ENCODE results near the gene TFEB. TPM values are rescaled to one million over a fixed set of nuclear protein-coding genes. Genes with fewer than 3 reads are reported as not detected.

Gene TFEB
- total and polyA plus RNA-seq, 4 donors = 1.1 to 6.2 (median 3.8) TPM

DNA sequence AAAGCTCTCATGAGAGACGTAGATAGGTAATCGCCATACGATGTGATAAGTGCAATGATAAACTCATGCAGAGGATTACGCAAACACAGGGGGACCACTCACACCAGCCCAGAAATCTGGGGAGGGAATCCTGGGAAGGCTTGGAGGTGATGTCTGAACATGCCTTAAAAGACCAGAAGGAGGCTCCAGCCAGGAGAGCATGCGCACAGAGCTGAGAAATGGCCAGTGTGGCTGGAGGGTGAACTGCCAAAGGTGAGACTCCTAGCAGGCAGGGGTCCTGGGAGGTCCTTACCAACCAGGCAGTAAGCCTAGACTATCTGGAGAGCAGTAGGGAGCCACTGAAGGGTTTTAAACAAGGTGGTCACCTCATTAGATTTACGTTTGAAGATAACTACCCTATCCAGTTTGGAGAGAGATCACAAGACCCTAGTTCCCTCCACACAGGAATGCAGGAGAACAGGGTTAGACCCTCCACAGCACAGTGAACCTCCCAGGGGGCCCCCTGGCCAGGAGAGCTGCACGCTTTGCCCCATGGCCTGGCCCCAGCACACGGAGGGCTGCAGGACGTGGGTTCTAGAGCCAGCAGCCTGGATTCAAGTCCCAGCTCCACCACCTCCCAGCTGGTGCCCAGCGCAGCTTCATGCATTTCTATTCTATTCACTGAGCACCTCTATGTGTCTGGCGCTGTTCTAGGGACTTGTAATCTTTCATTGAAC lies 84.0 kb downstream of the TFEB start (continued):
- TF ChIP-seq SP1 (IDR thresholded peaks at IDR 0.05) = no peak

GRCh38 chr6:41650120-41650519 lies 85.3 kb downstream of the TFEB start:
- TF ChIP-seq GABPA (IDR thresholded peaks at IDR 0.05 in 1 of 2, conservative IDR thresholded peaks at IDR 0.05 in 1 of 2) (no peak), HNF4G (IDR thresholded peaks at IDR 0.05) (no peak), TAF1 (conservative IDR thresholded peaks at IDR 0.05) (no peak), EGR1 (IDR thresholded peaks at IDR 0.05; ENCODE audit: low read depth in 2 of 2) (no peak), YY1 (IDR thresholded peaks at IDR 0.05) (no peak), MAX (IDR thresholded peaks at IDR 0.05) (no peak), SP1 (IDR thresholded peaks at IDR 0.05) (no peak), REST (IDR thresholded peaks at IDR 0.05) (no peak), CTCF (IDR thresholded peaks at IDR 0.05; ENCODE audit: low read depth, low read length, missing input control) (no peak), FOXA1 (IDR thresholded peaks at IDR 0.05) (no peak), NR2F2 (IDR thresholded peaks at IDR 0.05) (no peak), RXRA (IDR thresholded peaks at IDR 0.05) (no peak), JUND (IDR thresholded peaks at IDR 0.05) (no peak), HNF4A (conservative IDR thresholded peaks at IDR 0.05) (no peak), FOXA2 (IDR thresholded peaks at IDR 0.05) (no peak)
- TF ChIP-seq, protein P1, sequence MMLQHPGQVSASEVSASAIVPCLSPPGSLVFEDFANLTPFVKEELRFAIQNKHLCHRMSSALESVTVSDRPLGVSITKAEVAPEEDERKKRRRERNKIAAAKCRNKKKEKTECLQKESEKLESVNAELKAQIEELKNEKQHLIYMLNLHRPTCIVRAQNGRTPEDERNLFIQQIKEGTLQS (IDR thresholded peaks at IDR 0.05) = no peak
- Histone ChIP-seq H3K36me3 (ENCODE audit: control insufficient read depth in 4 of 4, insufficient read depth in 3 of 4, low read depth in 1 of 4, low read length in 3 of 4) (no peaks in the 10 kb centered on the region), H3K9me3 (ENCODE audit: control insufficient read depth in 4 of 4, low read length in 3 of 4) (no peaks in the 10 kb centered on the region), H3K27ac (ENCODE audit: low read depth in 1 of 2, low read length in 2 of 2) (no peak overlapping the region), H3K27me3 (ENCODE audit: control insufficient read depth in 4 of 4, insufficient read depth in 4 of 4, low read length in 3 of 4) (no peaks in the 10 kb centered on the region), H3K9ac (ENCODE audit: low read depth in 1 of 2, low read length in 2 of 2) (no peak overlapping the region), H3K4me3 (ENCODE audit: low read depth in 1 of 3, low read length in 3 of 3) (no peak overlapping the region), H3K4me1 (ENCODE audit: control insufficient read depth in 4 of 4, insufficient read depth in 4 of 4, low read length in 3 of 4) (no peaks in the 10 kb centered on the region)
- 89% methylated on average over 2 of the region's 2 CpGs for WGBS
- DNase-seq (ENCODE audit: low spot score) = no peak

- no peak overlapping the region for H3K4me3 ChIP-seq (ENCODE audit: low read depth in 1 of 3, low read length in 3 of 3)
- no peaks in the 10 kb centered on the region for H3K9me3 ChIP-seq (ENCODE audit: control insufficient read depth in 4 of 4, low read length in 3 of 4)
- no peak overlapping the region for H3K27ac ChIP-seq (ENCODE audit: low read depth in 1 of 2, low read length in 2 of 2)
- no peak overlapping the region for H3K9ac ChIP-seq (ENCODE audit: low read depth in 1 of 2, low read length in 2 of 2)
- no peak for DNase-seq (ENCODE audit: low spot score)
- no peaks in the 10 kb centered on the region for H3K27me3 ChIP-seq (ENCODE audit: control insufficient read depth in 4 of 4, insufficient read depth in 4 of 4, low read length in 3 of 4)
- no peaks in the 10 kb centered on the region for H3K4me1 ChIP-seq (ENCODE audit: control insufficient read depth in 4 of 4, insufficient read depth in 4 of 4, low read length in 3 of 4)
- H3K36me3 ChIP-seq (ENCODE audit: control insufficient read depth in 4 of 4, insufficient read depth in 3 of 4, low read depth in 1 of 4, low read length in 3 of 4) = no peaks in the 10 kb centered on the region
- WGBS = 87% methylated on average over 10 of the region's 10 CpGs
- TF ChIP-seq RXRA (IDR thresholded peaks at IDR 0.05) (no peak), MAX (IDR thresholded peaks at IDR 0.05) (no peak), RAD21 (IDR thresholded peaks at IDR 0.05) (no peak), EGR1 (IDR thresholded peaks at IDR 0.05; ENCODE audit: low read depth in 2 of 2) (no peak), JUND (IDR thresholded peaks at IDR 0.05) (no peak), FOXA2 (IDR thresholded peaks at IDR 0.05) (no peak), SP1 (IDR thresholded peaks at IDR 0.05) (no peak), CTCF (IDR thresholded peaks at IDR 0.05; ENCODE audit: low read depth, low read length, missing input control) (no peak), HNF4A (conservative IDR thresholded peaks at IDR 0.05) (no peak), ZBTB33 (IDR thresholded peaks at IDR 0.05) (no peak), GABPA (IDR thresholded peaks at IDR 0.05 in 1 of 2, conservative IDR thresholded peaks at IDR 0.05 in 1 of 2) (no peak), TAF1 (conservative IDR thresholded peaks at IDR 0.05) (no peak)
- TF ChIP-seq, protein P1 (IDR thresholded peaks at IDR 0.05) = no peak
Observed at GRCh38 chr6:41649596-41649995, 85.8 kb downstream of the TFEB start.

Data from liver (tissue), 9 donors.